ENCODE results near the gene KCNK15. TPM values are rescaled to one million over a fixed set of nuclear protein-coding genes. Genes with fewer than 3 reads are reported as not detected.

KCNK15 gene
- total RNA-seq, 1 donor from 2014 or later, result 1.5 TPM

DNA sequence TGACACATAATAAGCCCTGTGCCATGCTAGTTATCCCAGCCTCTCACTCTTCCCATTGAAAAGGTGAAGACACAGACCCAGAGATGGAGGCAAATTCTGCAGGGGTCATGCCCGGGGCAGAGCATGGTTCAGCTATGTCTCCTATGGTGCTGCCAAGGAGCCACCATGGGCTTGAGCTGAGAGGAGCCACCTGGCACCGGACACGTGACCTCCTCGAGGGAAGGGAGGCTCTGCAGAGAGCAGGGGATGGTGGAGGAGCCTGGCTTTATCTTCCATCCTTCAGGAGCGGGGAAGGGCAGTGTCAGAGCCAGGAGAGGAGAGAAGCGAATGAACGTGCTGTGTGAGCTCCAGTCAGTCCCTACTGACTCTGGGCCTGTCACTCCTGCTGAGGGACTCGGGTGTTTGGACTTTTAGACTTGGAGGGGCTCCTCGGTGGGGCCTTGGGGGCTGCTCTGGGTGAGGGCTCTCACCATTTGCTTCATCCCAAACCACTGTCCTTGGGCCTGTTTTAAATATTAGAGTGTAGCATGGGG, 41.6 kb upstream of the KCNK15 start:
- intact Hi-C loops (cut with DNase I), result no loop called here
- Histone ChIP-seq H3K4me3 (no peak overlapping the region), H3K9me3 (no peaks in the 10 kb centered on the region), H3K4me1 (peaks cover 52% of the 10 kb centered on the region), H3K36me3 (no peaks in the 10 kb centered on the region), H3K27me3 (no peaks in the 10 kb centered on the region), H3K27ac (peak overlapping the region; percentile 83)
- TF ChIP-seq POLR2AphosphoS5 (IDR thresholded peaks at IDR 0.05; ENCODE audit: insufficient read depth in 1 of 2, low read depth in 1 of 2) (no peak), POLR2A (IDR thresholded peaks at IDR 0.05) (no peak)
- TF ChIP-seq, protein P1, sequence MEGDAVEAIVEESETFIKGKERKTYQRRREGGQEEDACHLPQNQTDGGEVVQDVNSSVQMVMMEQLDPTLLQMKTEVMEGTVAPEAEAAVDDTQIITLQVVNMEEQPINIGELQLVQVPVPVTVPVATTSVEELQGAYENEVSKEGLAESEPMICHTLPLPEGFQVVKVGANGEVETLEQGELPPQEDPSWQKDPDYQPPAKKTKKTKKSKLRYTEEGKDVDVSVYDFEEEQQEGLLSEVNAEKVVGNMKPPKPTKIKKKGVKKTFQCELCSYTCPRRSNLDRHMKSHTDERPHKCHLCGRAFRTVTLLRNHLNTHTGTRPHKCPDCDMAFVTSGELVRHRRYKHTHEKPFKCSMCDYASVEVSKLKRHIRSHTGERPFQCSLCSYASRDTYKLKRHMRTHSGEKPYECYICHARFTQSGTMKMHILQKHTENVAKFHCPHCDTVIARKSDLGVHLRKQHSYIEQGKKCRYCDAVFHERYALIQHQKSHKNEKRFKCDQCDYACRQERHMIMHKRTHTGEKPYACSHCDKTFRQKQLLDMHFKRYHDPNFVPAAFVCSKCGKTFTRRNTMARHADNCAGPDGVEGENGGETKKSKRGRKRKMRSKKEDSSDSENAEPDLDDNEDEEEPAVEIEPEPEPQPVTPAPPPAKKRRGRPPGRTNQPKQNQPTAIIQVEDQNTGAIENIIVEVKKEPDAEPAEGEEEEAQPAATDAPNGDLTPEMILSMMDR (IDR thresholded peaks at IDR 0.05), result no peak
- DNase-seq (ENCODE audit: extremely low spot score in 2 of 2), result peak in 1 of 2 donors; percentile 83

DNA sequence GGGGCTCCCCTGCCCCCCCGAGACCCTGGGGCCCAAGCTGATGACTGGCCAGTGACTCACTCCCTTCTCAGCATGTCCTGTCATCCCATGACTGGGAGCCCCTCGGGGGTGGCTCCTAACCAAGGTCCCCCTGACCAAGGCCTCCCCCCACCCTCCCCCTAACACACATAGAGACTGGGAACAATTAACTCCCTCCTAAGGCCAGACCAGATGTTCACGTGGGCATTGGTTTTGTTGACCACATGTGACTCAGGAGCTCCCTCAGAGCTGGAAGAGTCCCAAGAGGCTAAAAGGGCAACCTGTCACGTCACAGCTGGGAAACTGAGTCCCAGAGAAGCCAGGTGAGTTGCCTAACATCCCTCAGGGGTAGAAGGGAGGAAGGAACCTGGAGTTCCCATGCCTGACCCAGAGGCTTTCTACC, 41.1 kb upstream of the KCNK15 start:
- Histone ChIP-seq H3K4me3 (no peak overlapping the region), H3K4me1 (peaks cover 52% of the 10 kb centered on the region), H3K27ac (peak overlapping the region; percentile 83), H3K9me3 (no peaks in the 10 kb centered on the region), H3K27me3 (no peaks in the 10 kb centered on the region), H3K36me3 (no peaks in the 10 kb centered on the region)
- DNase-seq (ENCODE audit: extremely low spot score in 2 of 2), result peak in 1 of 2 donors; percentile 78
- intact Hi-C loops (cut with DNase I), result no loop called here
- TF ChIP-seq, protein P1 (IDR thresholded peaks at IDR 0.05), result no peak
- TF ChIP-seq POLR2A (IDR thresholded peaks at IDR 0.05) (no peak), POLR2AphosphoS5 (IDR thresholded peaks at IDR 0.05; ENCODE audit: insufficient read depth in 1 of 2, low read depth in 1 of 2) (no peak)

DNA sequence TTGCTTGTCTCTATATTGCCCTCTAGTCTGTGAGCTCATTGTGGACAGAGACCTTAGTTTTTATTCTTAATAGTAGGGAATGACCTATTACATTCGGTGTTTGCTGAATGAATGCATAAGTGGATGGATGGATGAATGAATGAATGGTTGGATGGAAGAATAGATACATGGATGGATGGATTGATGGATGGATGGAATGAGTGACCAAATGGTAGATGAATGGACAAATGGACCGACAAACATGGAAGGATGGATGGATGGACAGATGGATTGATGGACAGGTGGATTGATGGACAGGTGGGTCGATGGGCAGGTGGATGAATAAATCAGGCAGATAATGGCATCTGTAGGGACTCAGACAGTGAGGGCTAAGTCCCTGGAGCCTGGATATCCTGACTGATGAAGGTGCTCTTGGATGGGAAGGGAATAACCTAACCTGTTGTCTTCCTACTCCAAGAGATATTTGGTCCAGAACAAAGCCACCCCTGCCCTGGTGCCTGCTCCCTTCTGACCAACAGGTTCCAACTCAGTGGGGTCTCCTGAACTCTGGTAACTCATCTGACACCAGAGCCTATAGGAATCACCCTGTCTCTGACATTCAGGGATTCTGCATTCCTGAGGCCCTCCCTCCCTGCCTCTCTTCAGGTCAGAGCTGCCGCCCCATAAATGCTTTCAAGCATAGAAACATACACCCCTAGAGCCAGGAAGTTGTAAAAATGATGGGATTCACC, 40.1 kb upstream of the KCNK15 start:
- TF ChIP-seq, protein P1 (IDR thresholded peaks at IDR 0.05), result no peak
- no peak for TF ChIP-seq POLR2AphosphoS5 (IDR thresholded peaks at IDR 0.05; ENCODE audit: insufficient read depth in 1 of 2, low read depth in 1 of 2)
- TF ChIP-seq POLR2A (IDR thresholded peaks at IDR 0.05), result no peak
- Histone ChIP-seq H3K27me3 (no peaks in the 10 kb centered on the region), H3K27ac (peak overlapping the region; percentile 83), H3K4me1 (peaks cover 51% of the 10 kb centered on the region), H3K4me3 (no peak overlapping the region), H3K9me3 (no peaks in the 10 kb centered on the region), H3K36me3 (no peaks in the 10 kb centered on the region)
- no peak for DNase-seq (ENCODE audit: extremely low spot score in 2 of 2)
- intact Hi-C loops (cut with DNase I), result no loop called here

DNA sequence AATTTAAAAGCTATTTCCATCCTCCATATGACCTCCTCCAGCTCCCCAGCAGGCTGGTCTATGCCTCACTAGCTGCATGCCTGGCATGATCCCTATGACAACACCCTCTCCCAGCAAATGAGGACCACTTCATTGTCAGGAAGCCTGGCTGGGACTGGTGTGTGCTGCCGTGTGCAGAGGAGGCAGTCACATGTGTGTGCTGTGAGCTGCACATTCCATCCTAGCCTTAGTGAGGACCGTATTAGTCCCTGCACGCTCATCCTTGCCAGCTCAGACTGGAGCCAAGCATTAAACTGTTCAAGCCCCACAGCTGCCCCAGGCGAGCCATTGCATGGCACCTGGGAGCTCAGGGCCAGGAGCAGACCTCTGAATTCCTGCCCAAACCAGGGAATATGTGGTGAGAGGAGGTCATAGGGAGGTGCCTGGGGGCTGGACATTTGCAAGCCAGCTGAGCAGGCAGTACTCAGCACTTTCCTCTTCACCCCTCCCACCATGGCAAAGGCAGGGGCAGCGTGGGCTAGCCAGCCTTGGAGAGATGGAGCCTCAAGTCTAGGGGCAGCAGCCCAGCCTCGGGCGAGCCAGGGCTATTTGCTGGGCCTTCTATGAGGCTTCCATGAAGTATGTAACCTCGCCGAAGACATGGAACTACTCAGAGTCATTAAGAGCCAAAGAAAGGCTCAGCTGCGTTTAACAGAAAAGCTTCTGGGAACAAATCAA, 39.2 kb upstream of the KCNK15 start:
- no peak overlapping the region for H3K4me3 ChIP-seq
- H3K9me3 ChIP-seq, result no peaks in the 10 kb centered on the region
- peaks cover 41% of the 10 kb centered on the region for H3K4me1 ChIP-seq
- TF ChIP-seq POLR2A (IDR thresholded peaks at IDR 0.05) (no peak), POLR2AphosphoS5 (IDR thresholded peaks at IDR 0.05; ENCODE audit: insufficient read depth in 1 of 2, low read depth in 1 of 2) (peak; percentile 29 to 76)
- H3K27me3 ChIP-seq, result no peaks in the 10 kb centered on the region
- no peaks in the 10 kb centered on the region for H3K36me3 ChIP-seq
- peak overlapping the region; percentile 83 for H3K27ac ChIP-seq
- no peak for DNase-seq (ENCODE audit: extremely low spot score in 2 of 2)
- intact Hi-C loops (cut with DNase I), result no loop called here

DNA sequence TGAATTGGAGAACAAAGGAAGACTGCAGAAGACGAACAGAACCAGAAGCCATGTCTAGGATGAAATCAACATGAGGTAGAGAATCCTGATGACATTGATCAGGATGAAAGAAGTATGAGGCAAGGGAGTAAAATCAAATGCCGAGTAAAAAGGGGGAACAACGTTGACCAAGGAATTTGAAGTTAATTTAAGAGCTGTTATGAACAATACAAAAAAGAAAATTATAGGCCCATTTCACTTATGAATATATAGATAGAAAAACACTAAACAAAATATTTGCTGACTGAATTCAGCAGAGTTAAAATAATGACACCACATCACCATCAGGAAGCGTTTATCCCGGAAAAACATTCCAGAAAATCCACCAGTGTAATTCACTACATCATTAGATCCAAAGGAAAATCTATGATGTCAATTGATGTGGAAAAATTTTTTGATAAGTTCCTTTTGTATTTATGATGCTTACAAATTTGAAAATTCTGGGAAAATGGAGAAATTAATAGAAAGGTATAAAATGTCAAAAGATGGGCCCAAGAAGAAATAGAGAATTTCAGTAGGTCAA, 38.6 kb upstream of the KCNK15 start:
- Histone ChIP-seq H3K36me3 (no peaks in the 10 kb centered on the region), H3K4me1 (peaks cover 35% of the 10 kb centered on the region), H3K27me3 (no peaks in the 10 kb centered on the region), H3K4me3 (no peak overlapping the region), H3K9me3 (no peaks in the 10 kb centered on the region), H3K27ac (peak overlapping the region; percentile 83)
- intact Hi-C loops (cut with DNase I), result no loop called here
- TF ChIP-seq POLR2AphosphoS5 (IDR thresholded peaks at IDR 0.05; ENCODE audit: insufficient read depth in 1 of 2, low read depth in 1 of 2) (no peak), POLR2A (IDR thresholded peaks at IDR 0.05) (no peak)
- TF ChIP-seq, protein P1 (IDR thresholded peaks at IDR 0.05), result no peak
- no peak for DNase-seq (ENCODE audit: extremely low spot score in 2 of 2)

Data from vagina (tissue), 2 donors.